OCI-LY3 (cell line): Measurements from ENCODE around the gene MIF4GD.

Experiments used
- H2AFZ ChIP-seq: fragments of 200-600, 300-600 bp; shearing (Covaris generic); 2 replicates; pipeline ENCODE4 v1.6.0; 2014; ENCODE audit warnings: antibody characterized with exemption, low read depth, low read length
- H3K27ac ChIP-seq: fragments of 200-600, 300-600 bp; sonication (generic); 2 replicates; pipeline ENCODE4 v1.5.1; 2014; ENCODE audit warnings: mild to moderate bottlenecking, low read length, moderate library complexity, mixed read lengths
- H3K27me3 ChIP-seq: fragments of 200-600, 300-600 bp; sonication (generic); 2 replicates; pipeline ENCODE4 v1.6.1; 2014; ENCODE audit warnings: low read depth, low read length, mixed read lengths
- H3K36me3 ChIP-seq: fragments of 200-600, 300-600 bp; sonication (generic); replicated peaks from 2 replicates; pipeline ENCODE3; 2014; ENCODE audit warnings: low read depth, low read length, mixed read lengths
- H3K4me1 ChIP-seq: fragments of 300-600, 200-600 bp; sonication (generic); 2 replicates; pipeline ENCODE4 v1.6.1; 2014; ENCODE audit warnings: low read length, mixed read lengths
- H3K4me2 ChIP-seq: fragments of 200-600, 300-600 bp; sonication (generic); 2 replicates; pipeline ENCODE4 v1.6.1; 2014; ENCODE audit warnings: low read length, mixed read lengths
- H3K4me3 ChIP-seq: fragments of 300-600, 200-600 bp; sonication (generic); 2 replicates; pipeline ENCODE4 v1.5.1; 2014; ENCODE audit warnings: antibody characterized with exemption, mild to moderate bottlenecking, low read length, moderate library complexity
- H3K79me2 ChIP-seq: fragments of 300-600, 200-600 bp; shearing (Covaris generic); 2 replicates; pipeline ENCODE4 v1.6.1; 2014; ENCODE audit warnings: mild to moderate bottlenecking, low read length, mixed read lengths
- H3K9ac ChIP-seq: fragments of 300-600, 200-600 bp; shearing (Covaris generic); 2 replicates; pipeline ENCODE4 v1.6.0; 2014; ENCODE audit warnings: mild to moderate bottlenecking, low read length, moderate library complexity
- H3K9me3 ChIP-seq: fragments of 200-600, 300-600 bp; shearing (Covaris generic); 2 replicates; pipeline ENCODE4 v1.6.1; 2014; ENCODE audit warnings: low read length, mixed read lengths; ENCODE audit not compliant: insufficient read depth
- H4K20me1 ChIP-seq: fragments of 200-600, 300-600 bp; sonication (generic); 2 replicates; pipeline ENCODE4 v1.6.1; 2016; ENCODE audit warnings: low read length, mixed read lengths; ENCODE audit not compliant: insufficient read depth
- CTCF ChIP-seq: fragments of 200-600, 300-600 bp; sonication (generic); IDR thresholded peaks from 2 replicates; pipeline ENCODE4 v1.5.1; 2014; ENCODE audit warnings: antibody characterized with exemption, low read length, low read depth
- EZH2phosphoT487 ChIP-seq: fragments of 200-600 bp; shearing (Covaris generic); IDR thresholded peaks from 2 replicates; pipeline ENCODE4 v1.6.1; 2018; ENCODE audit warnings: antibody characterized with exemption, mixed run types, low read depth

MIF4GD gene

GRCh38 chr17:75232786-75233185, 38.2 kb downstream of the MIF4GD start:
- H3K79me2 ChIP-seq, result no peaks in the 10 kb centered on the region
- no peaks in the 10 kb centered on the region for H4K20me1 ChIP-seq
- TF ChIP-seq EZH2phosphoT487 (no peak), CTCF (no peak)
- H3K4me1 ChIP-seq, result no peaks in the 10 kb centered on the region
- H3K27me3 ChIP-seq, result no peaks in the 10 kb centered on the region
- no peak overlapping the region for H3K4me2 ChIP-seq
- no peak overlapping the region for H3K4me3 ChIP-seq
- no peaks in the 10 kb centered on the region for H3K9me3 ChIP-seq
- H3K9ac ChIP-seq, result no peak overlapping the region
- no peak overlapping the region for H3K27ac ChIP-seq
- no peak overlapping the region for H2AFZ ChIP-seq
- H3K36me3 ChIP-seq, result peaks cover 69% of the 10 kb centered on the region

GRCh38 chr17:75231741-75232464, 39.1 kb downstream of the MIF4GD start:
- Histone ChIP-seq H3K4me3 (no peak overlapping the region), H3K27me3 (no peaks in the 10 kb centered on the region), H3K4me1 (no peaks in the 10 kb centered on the region), H3K79me2 (no peaks in the 10 kb centered on the region), H3K36me3 (peaks cover 63% of the 10 kb centered on the region), H3K4me2 (no peak overlapping the region), H3K27ac (no peak overlapping the region), H4K20me1 (no peaks in the 10 kb centered on the region), H3K9ac (no peak overlapping the region), H2AFZ (no peak overlapping the region), H3K9me3 (no peaks in the 10 kb centered on the region)
- no peak for TF ChIP-seq EZH2phosphoT487
- no peak for TF ChIP-seq CTCF

- H3K9ac ChIP-seq, result no peak overlapping the region
- no peak overlapping the region for H2AFZ ChIP-seq
- H3K36me3 ChIP-seq, result peaks cover 62% of the 10 kb centered on the region
- H3K4me3 ChIP-seq, result no peak overlapping the region
- no peaks in the 10 kb centered on the region for H3K9me3 ChIP-seq
- H3K4me1 ChIP-seq, result no peaks in the 10 kb centered on the region
- H3K27ac ChIP-seq, result no peak overlapping the region
- H3K27me3 ChIP-seq, result no peaks in the 10 kb centered on the region
- H4K20me1 ChIP-seq, result no peaks in the 10 kb centered on the region
- H3K79me2 ChIP-seq, result no peaks in the 10 kb centered on the region
- TF ChIP-seq CTCF (no peak), EZH2phosphoT487 (no peak)
- no peak overlapping the region for H3K4me2 ChIP-seq
Measured at GRCh38 chr17:75231071-75231470, 40.0 kb downstream of the MIF4GD start.

DNA sequence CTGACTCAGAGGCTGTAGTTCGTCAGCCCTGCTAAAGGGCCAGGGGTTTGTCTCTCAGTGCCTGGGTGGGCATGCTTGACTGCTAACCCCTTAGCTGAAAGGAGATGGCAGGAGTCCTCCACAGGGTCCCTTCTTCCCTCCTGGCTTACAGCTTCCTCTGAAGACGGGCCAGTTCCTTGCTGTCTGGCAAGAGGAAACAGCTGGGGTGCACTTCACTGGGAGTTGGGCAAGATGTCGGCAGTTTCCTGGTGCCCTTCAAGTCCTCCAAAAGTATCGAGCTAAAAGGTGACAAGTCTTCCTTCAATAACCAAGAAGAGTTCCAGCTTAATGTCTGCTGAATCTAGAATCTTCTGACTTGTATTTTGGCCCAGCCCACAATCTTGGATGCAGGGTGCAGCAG, 42.2 kb downstream of the MIF4GD start:
- no peak overlapping the region for H2AFZ ChIP-seq
- no peaks in the 10 kb centered on the region for H3K79me2 ChIP-seq
- H3K36me3 ChIP-seq, result peaks cover 57% of the 10 kb centered on the region
- H3K27me3 ChIP-seq, result no peaks in the 10 kb centered on the region
- H3K9ac ChIP-seq, result no peak overlapping the region
- H3K4me1 ChIP-seq, result no peaks in the 10 kb centered on the region
- H3K4me3 ChIP-seq, result no peak overlapping the region
- H3K27ac ChIP-seq, result no peak overlapping the region
- TF ChIP-seq EZH2phosphoT487 (no peak), CTCF (no peak)
- H4K20me1 ChIP-seq, result no peaks in the 10 kb centered on the region
- no peak overlapping the region for H3K4me2 ChIP-seq
- no peaks in the 10 kb centered on the region for H3K9me3 ChIP-seq
